ENCODE measurements around the gene SLC6A3.

- TF ChIP-seq CTCF (IDR thresholded peaks at IDR 0.05; ENCODE audit: insufficient read depth, low read length) (no peak), POLR2AphosphoS5 (IDR thresholded peaks at IDR 0.05; ENCODE audit: low read depth) (no peak), GABPA (IDR thresholded peaks at IDR 0.05; ENCODE audit: low read depth) (no peak)
- TF ChIP-seq, protein P1, sequence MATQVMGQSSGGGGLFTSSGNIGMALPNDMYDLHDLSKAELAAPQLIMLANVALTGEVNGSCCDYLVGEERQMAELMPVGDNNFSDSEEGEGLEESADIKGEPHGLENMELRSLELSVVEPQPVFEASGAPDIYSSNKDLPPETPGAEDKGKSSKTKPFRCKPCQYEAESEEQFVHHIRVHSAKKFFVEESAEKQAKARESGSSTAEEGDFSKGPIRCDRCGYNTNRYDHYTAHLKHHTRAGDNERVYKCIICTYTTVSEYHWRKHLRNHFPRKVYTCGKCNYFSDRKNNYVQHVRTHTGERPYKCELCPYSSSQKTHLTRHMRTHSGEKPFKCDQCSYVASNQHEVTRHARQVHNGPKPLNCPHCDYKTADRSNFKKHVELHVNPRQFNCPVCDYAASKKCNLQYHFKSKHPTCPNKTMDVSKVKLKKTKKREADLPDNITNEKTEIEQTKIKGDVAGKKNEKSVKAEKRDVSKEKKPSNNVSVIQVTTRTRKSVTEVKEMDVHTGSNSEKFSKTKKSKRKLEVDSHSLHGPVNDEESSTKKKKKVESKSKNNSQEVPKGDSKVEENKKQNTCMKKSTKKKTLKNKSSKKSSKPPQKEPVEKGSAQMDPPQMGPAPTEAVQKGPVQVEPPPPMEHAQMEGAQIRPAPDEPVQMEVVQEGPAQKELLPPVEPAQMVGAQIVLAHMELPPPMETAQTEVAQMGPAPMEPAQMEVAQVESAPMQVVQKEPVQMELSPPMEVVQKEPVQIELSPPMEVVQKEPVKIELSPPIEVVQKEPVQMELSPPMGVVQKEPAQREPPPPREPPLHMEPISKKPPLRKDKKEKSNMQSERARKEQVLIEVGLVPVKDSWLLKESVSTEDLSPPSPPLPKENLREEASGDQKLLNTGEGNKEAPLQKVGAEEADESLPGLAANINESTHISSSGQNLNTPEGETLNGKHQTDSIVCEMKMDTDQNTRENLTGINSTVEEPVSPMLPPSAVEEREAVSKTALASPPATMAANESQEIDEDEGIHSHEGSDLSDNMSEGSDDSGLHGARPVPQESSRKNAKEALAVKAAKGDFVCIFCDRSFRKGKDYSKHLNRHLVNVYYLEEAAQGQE (IDR thresholded peaks at IDR 0.05; ENCODE audit: insufficient replicate concordance, low read depth) = no peak
These were observed 43.8 kb upstream of the SLC6A3 start for GRCh38 chr5:1488882-1489680.
